ENCODE data around the gene MPDU1.

DNA sequence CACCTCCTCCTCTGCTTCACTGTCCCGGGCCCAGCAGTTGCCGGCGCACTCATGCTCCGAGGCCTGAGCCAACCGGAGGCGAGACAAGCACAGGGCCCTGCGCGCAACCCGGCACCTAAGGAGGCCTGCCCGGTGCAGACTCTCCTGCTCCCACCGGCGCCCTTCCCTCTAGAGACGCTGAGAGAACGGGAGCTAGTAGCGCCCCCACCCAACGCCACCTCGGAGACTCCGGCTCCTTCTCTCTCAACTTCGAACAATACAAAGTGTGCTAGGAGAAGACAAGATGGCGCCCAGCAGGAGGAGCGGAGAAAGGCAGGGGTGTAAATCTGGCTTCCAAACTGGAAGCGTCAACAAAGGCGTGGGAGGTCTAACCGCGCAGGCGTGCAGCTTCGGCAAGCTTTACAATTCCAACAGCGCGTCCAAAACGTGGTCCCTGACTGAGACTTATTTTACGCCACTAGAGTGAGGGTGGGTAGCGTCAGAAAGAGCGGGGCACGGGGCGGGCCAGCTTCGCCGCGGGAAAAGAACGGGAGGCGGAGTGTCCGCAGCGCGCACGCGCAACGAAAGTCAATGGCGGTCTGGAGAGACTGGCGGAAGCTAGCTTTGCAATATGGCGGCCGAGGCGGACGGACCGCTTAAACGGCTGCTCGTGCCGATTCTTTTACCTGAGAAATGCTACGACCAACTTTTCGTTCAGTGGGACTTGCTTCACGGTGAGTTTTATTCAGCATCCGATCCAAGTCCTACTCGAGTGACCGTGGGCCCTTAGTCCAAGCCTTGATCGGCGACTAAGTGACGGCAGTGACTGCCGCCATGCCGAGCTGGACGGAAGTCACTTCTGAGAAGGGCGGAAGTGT, at the start of gene MPDU1:
- TF ChIP-seq CTCF (conservative IDR thresholded peaks at IDR 0.05; ENCODE audit: low read depth, low read length) = no peak
- TF ChIP-seq EZH2phosphoT487 (IDR thresholded peaks at IDR 0.05; ENCODE audit: borderline replicate concordance, low read length) = no peak
- no peak for TF ChIP-seq EZH2 (IDR thresholded peaks at IDR 0.05; ENCODE audit: low read length, unreplicated experiment)
